ENCODE measurements around the gene CHRM3. TPM values are rescaled to one million over a fixed set of nuclear protein-coding genes. Genes with fewer than 3 reads are reported as not detected.
"Not testable (repeated sequence)": the region's sequence is repeated elsewhere in the genome, so short reads cannot be mapped to it uniquely, and the experiment has no call there.

CHRM3 gene
- total and polyA plus RNA-seq, 2 donors = 0.11 to 0.42 TPM

DNA sequence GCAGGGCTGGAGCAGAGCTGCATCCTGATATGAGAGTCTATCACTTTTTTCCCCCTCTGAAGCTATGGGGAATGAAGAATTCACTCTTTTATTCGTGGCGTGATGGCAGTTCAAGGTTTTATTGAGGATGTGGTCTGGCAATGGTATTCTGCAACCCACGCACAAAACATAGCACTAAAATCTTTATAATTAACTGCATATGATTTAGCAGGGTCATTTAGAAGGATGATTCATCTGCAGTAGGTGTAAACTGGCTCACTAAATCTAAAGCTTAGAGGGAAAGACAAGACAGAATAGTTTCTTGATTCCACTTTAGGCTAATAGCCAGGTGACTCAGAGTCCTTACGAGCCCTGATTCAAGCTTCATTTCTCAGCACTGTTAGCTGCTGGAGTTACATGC, 25.0 kb upstream of the CHRM3 start:
- no peaks in the 10 kb centered on the region for H3K36me3 ChIP-seq (ENCODE audit: control insufficient read depth in 2 of 2, insufficient read depth in 2 of 2, low read length in 1 of 2)
- DNase-seq (ENCODE audit: low read depth in 6 of 9, low spot score in 9 of 9) = no peak
- H3K9me3 ChIP-seq (ENCODE audit: control insufficient read depth in 2 of 2, insufficient read depth in 1 of 2, low read length in 1 of 2) = no peaks in the 10 kb centered on the region
- WGBS = 52% methylated on average over 4 of the region's 4 CpGs
- H3K4me3 ChIP-seq (ENCODE audit: low read length in 2 of 2) = no peak overlapping the region
- H3K4me1 ChIP-seq (ENCODE audit: control insufficient read depth in 2 of 2, insufficient read depth in 2 of 2, low read length in 2 of 2) = no peaks in the 10 kb centered on the region
- no peaks in the 10 kb centered on the region for H3K27me3 ChIP-seq (ENCODE audit: control insufficient read depth in 2 of 2, insufficient read depth in 1 of 2, low read length in 1 of 2)
- no peak overlapping the region for H3K27ac ChIP-seq (ENCODE audit: low read depth in 1 of 2, low read length in 1 of 2)

DNA sequence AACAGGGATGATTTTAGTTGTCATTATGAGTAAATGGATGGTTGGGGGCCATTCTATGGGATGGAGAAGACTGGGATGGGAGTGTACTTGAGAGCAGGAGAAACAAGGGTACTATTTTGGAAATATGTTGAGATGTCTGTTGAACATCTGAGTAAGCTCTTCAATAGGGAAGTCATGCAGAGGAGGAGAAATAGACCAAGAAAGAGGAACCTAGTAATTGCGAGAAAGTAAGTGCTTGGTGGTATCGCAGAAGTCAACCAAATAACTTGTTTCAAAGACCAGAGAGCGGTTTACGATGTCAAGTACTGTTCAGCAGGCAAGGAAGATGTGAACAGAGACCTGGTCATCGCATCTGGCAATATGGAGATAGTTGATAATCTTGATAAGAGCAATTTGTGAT, 22.4 kb upstream of the CHRM3 start:
- Histone ChIP-seq H3K4me3 (ENCODE audit: low read length in 2 of 2) (no peak overlapping the region), H3K4me1 (ENCODE audit: control insufficient read depth in 2 of 2, insufficient read depth in 2 of 2, low read length in 2 of 2) (no peaks in the 10 kb centered on the region), H3K27me3 (ENCODE audit: control insufficient read depth in 2 of 2, insufficient read depth in 1 of 2, low read length in 1 of 2) (no peaks in the 10 kb centered on the region), H3K27ac (ENCODE audit: low read depth in 1 of 2, low read length in 1 of 2) (no peak overlapping the region), H3K9me3 (ENCODE audit: control insufficient read depth in 2 of 2, insufficient read depth in 1 of 2, low read length in 1 of 2) (no peaks in the 10 kb centered on the region), H3K36me3 (ENCODE audit: control insufficient read depth in 2 of 2, insufficient read depth in 2 of 2, low read length in 1 of 2) (no peaks in the 10 kb centered on the region)
- WGBS = 79% methylated on average over 5 of the region's 5 CpGs
- no peak for DNase-seq (ENCODE audit: low read depth in 6 of 9, low spot score in 9 of 9)

DNA sequence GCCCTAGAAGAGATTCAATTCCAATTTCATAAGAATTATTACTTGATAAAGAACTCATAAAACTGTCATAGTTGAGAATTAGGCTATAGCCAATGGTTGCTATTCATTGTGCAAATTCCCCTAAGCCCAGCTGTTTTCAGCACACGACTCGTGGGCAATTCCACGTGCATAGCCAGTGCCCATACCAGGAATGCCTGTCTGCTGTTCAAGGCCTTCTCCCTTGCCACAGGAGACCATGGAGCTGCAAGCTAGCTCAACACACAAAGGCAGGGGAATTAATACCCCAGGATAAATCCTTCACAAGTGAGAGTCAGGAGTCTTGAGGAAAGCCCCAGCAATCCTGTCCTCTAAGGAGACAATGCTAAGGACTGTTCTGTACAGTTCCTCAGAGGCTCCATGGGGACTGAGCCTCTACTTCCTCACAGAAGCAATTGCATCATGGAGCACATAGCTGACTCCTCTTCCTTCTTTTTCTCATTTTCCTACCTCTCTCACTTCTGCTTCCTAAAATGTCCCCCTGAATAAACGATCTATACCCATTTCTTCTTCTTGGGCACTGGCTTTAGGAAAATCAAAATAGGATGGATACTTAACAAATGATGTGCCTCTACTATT, 19.1 kb upstream of the CHRM3 start:
- no peak overlapping the region for H3K27ac ChIP-seq (ENCODE audit: low read depth in 1 of 2, low read length in 1 of 2)
- H3K36me3 ChIP-seq (ENCODE audit: control insufficient read depth in 2 of 2, insufficient read depth in 2 of 2, low read length in 1 of 2) = no peaks in the 10 kb centered on the region
- no peak overlapping the region for H3K4me3 ChIP-seq (ENCODE audit: low read length in 2 of 2)
- DNase-seq (ENCODE audit: low read depth in 6 of 9, low spot score in 9 of 9) = no peak
- no peaks in the 10 kb centered on the region for H3K4me1 ChIP-seq (ENCODE audit: control insufficient read depth in 2 of 2, insufficient read depth in 2 of 2, low read length in 2 of 2)
- H3K27me3 ChIP-seq (ENCODE audit: control insufficient read depth in 2 of 2, insufficient read depth in 1 of 2, low read length in 1 of 2) = no peaks in the 10 kb centered on the region
- WGBS = 91% methylated on average over 4 of the region's 4 CpGs
- no peaks in the 10 kb centered on the region for H3K9me3 ChIP-seq (ENCODE audit: control insufficient read depth in 2 of 2, insufficient read depth in 1 of 2, low read length in 1 of 2)

- H3K4me1 ChIP-seq (ENCODE audit: control insufficient read depth in 2 of 2, insufficient read depth in 2 of 2, low read length in 2 of 2) = no peaks in the 10 kb centered on the region
- no peaks in the 10 kb centered on the region for H3K36me3 ChIP-seq (ENCODE audit: control insufficient read depth in 2 of 2, insufficient read depth in 2 of 2, low read length in 1 of 2)
- DNase-seq (ENCODE audit: low read depth in 6 of 9, low spot score in 9 of 9) = no peak
- no peak overlapping the region for H3K4me3 ChIP-seq (ENCODE audit: low read length in 2 of 2)
- H3K9me3 ChIP-seq (ENCODE audit: control insufficient read depth in 2 of 2, insufficient read depth in 1 of 2, low read length in 1 of 2) = no peaks in the 10 kb centered on the region
- WGBS = 78% methylated on average over 7 of the region's 7 CpGs
- no peaks in the 10 kb centered on the region for H3K27me3 ChIP-seq (ENCODE audit: control insufficient read depth in 2 of 2, insufficient read depth in 1 of 2, low read length in 1 of 2)
- no peak overlapping the region for H3K27ac ChIP-seq (ENCODE audit: low read depth in 1 of 2, low read length in 1 of 2)
These were observed 17.8 kb upstream of the CHRM3 start for GRCh38 chr1:239368436-239369109.

DNA sequence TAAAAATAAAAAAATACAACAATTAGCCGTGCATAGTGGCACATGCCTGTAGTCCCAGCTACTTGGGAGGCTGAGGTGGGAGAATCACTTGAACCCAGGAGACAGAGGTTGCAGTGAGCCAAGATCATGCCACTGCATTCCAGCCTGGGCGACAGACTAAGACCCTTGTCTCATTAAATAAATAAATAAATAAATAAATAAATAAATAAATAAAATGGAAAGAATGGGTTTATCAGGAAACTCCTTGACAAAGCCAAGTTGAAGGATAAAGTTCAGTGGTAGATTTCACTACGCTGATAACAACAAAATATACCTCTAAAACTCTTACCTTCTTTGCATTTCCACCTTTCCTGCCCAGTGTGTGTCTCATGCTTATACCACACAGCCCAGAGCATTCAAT, 15.5 kb upstream of the CHRM3 start:
- WGBS = 76% methylated on average over 3 of the region's 3 CpGs
- not testable (repeated sequence) for DNase-seq (ENCODE audit: low read depth in 6 of 9, low spot score in 9 of 9); H3K27ac ChIP-seq (ENCODE audit: low read depth in 1 of 2, low read length in 1 of 2); H3K9me3 ChIP-seq (ENCODE audit: control insufficient read depth in 2 of 2, insufficient read depth in 1 of 2, low read length in 1 of 2); H3K27me3 ChIP-seq (ENCODE audit: control insufficient read depth in 2 of 2, insufficient read depth in 1 of 2, low read length in 1 of 2); H3K4me3 ChIP-seq (ENCODE audit: low read length in 2 of 2); H3K36me3 ChIP-seq (ENCODE audit: control insufficient read depth in 2 of 2, insufficient read depth in 2 of 2, low read length in 1 of 2); H3K4me1 ChIP-seq (ENCODE audit: control insufficient read depth in 2 of 2, insufficient read depth in 2 of 2, low read length in 2 of 2)

DNA sequence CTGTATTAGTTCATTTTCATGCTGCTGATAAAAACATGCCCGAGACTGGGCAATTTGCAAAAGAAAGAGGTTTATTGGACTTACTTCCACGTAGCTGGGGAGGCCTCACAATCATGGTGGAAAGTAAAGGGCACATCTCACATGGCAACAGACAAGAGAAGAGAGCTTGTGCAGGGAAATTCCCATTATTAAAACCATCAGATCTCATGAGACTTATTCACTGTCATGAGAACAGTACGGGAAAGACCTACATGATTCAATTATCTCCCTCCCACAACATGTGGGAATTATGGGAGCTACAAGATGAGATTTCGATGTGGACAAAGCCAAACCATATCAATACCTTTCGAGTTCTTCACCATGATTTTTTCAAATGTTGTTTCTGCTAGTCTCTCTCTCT, 3.7 kb upstream of the CHRM3 start:
- no peak for DNase-seq (ENCODE audit: low read depth in 6 of 9, low spot score in 9 of 9)
- 93% methylated on average over 5 of the region's 5 CpGs for WGBS

GRCh38 chr1:239383714-239384113, 2.7 kb upstream of the CHRM3 start:
- peaks cover 24 to 48% of the 10 kb centered on the region in 2 donors for H3K27me3 ChIP-seq (ENCODE audit: control insufficient read depth in 2 of 2, insufficient read depth in 1 of 2, low read length in 1 of 2)

More for the DNA sequence above, 3.7 kb upstream of the CHRM3 start:
- H3K9me3 ChIP-seq (ENCODE audit: control insufficient read depth in 2 of 2, insufficient read depth in 1 of 2, low read length in 1 of 2) = peaks cover 0 to 4% of the 10 kb centered on the region in 2 donors
- H3K4me3 ChIP-seq (ENCODE audit: low read length in 2 of 2) = no peak overlapping the region
- H3K36me3 ChIP-seq (ENCODE audit: control insufficient read depth in 2 of 2, insufficient read depth in 2 of 2, low read length in 1 of 2) = no peaks in the 10 kb centered on the region
- no peak overlapping the region for H3K27ac ChIP-seq (ENCODE audit: low read depth in 1 of 2, low read length in 1 of 2)
- peaks cover 18 to 37% of the 10 kb centered on the region in 2 donors for H3K27me3 ChIP-seq (ENCODE audit: control insufficient read depth in 2 of 2, insufficient read depth in 1 of 2, low read length in 1 of 2)
- H3K4me1 ChIP-seq (ENCODE audit: control insufficient read depth in 2 of 2, insufficient read depth in 2 of 2, low read length in 2 of 2) = peaks cover 0 to 8% of the 10 kb centered on the region in 2 donors

DNA sequence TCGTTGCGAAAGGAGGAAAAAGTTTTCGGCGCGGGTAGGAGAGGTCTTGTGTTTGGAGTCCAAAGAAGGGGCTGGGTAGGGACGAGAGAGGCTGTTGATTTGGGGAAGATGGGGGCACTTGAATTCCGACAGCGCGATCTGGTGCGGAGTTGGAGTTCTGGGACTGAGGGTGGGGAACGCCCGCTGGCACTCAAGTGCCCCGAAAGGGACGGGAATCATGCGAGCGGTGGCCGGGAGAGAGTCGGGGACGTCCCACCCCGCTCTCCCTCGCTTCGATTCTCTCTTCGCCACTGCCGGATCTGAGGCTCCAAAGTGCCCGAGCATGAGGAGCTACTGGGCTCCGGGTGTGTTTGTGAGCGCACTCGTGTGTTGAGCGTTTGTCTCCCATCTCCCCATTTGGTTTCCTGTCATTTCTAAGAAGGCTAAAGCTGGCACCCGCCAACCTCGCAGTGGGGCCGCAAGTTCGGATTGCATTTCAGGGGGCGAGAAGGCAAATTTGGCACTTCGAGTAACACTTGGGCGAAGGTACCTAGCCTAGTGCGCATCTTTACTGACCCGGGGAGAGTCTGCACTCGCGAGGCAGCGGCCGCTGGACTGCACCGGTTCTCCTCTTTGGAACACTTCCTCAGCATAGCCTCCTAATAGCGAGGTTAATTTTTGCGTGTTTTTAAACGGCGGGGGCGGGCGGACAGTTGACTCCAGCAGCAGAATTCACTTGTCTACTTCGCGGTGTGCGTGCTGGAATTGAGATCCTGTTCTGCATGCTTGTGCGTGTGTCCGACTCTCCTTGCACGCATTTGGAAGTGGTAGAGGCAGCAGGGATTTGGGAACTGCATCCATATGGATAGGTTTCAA, 1.2 kb downstream of the CHRM3 start:
- DNase-seq (ENCODE audit: low read depth in 6 of 9, low spot score in 9 of 9) = peak in 1 of 9 donors; percentile 9
- Histone ChIP-seq H3K27ac (ENCODE audit: low read depth in 1 of 2, low read length in 1 of 2) (no peak overlapping the region), H3K4me3 (ENCODE audit: low read length in 2 of 2) (peak overlapping the region in 1 of 2 donors; percentile 18), H3K36me3 (ENCODE audit: control insufficient read depth in 2 of 2, insufficient read depth in 2 of 2, low read length in 1 of 2) (no peaks in the 10 kb centered on the region), H3K4me1 (ENCODE audit: control insufficient read depth in 2 of 2, insufficient read depth in 2 of 2, low read length in 2 of 2) (peaks cover 0 to 10% of the 10 kb centered on the region in 2 donors), H3K9me3 (ENCODE audit: control insufficient read depth in 2 of 2, insufficient read depth in 1 of 2, low read length in 1 of 2) (peaks cover 0 to 4% of the 10 kb centered on the region in 2 donors), H3K27me3 (ENCODE audit: control insufficient read depth in 2 of 2, insufficient read depth in 1 of 2, low read length in 1 of 2) (peaks cover 24 to 60% of the 10 kb centered on the region in 2 donors)
- WGBS = under 1% methylated on average over 55 of the region's 55 CpGs

More at GRCh38 chr1:239383714-239384113, 2.7 kb upstream of the CHRM3 start:
- 89% methylated on average over 3 of the region's 3 CpGs for WGBS
- Histone ChIP-seq H3K27ac (ENCODE audit: low read depth in 1 of 2, low read length in 1 of 2) (no peak overlapping the region), H3K4me3 (ENCODE audit: low read length in 2 of 2) (no peak overlapping the region), H3K36me3 (ENCODE audit: control insufficient read depth in 2 of 2, insufficient read depth in 2 of 2, low read length in 1 of 2) (no peaks in the 10 kb centered on the region), H3K9me3 (ENCODE audit: control insufficient read depth in 2 of 2, insufficient read depth in 1 of 2, low read length in 1 of 2) (peaks cover 0 to 4% of the 10 kb centered on the region in 2 donors), H3K4me1 (ENCODE audit: control insufficient read depth in 2 of 2, insufficient read depth in 2 of 2, low read length in 2 of 2) (peaks cover 0 to 10% of the 10 kb centered on the region in 2 donors)
- DNase-seq (ENCODE audit: low read depth in 6 of 9, low spot score in 9 of 9) = no peak

GRCh38 chr1:239388159-239388485, 1.8 kb downstream of the CHRM3 start:
- no peaks in the 10 kb centered on the region for H3K36me3 ChIP-seq (ENCODE audit: control insufficient read depth in 2 of 2, insufficient read depth in 2 of 2, low read length in 1 of 2)
- no peak for DNase-seq (ENCODE audit: low read depth in 6 of 9, low spot score in 9 of 9)
- peaks cover 24 to 60% of the 10 kb centered on the region in 2 donors for H3K27me3 ChIP-seq (ENCODE audit: control insufficient read depth in 2 of 2, insufficient read depth in 1 of 2, low read length in 1 of 2)
- peaks cover 0 to 10% of the 10 kb centered on the region in 2 donors for H3K4me1 ChIP-seq (ENCODE audit: control insufficient read depth in 2 of 2, insufficient read depth in 2 of 2, low read length in 2 of 2)
- no peak overlapping the region for H3K4me3 ChIP-seq (ENCODE audit: low read length in 2 of 2)
- WGBS = 3% methylated on average over 5 of the region's 5 CpGs
- no peak overlapping the region for H3K27ac ChIP-seq (ENCODE audit: low read depth in 1 of 2, low read length in 1 of 2)
- peaks cover 0 to 4% of the 10 kb centered on the region in 2 donors for H3K9me3 ChIP-seq (ENCODE audit: control insufficient read depth in 2 of 2, insufficient read depth in 1 of 2, low read length in 1 of 2)

Measured in thymus (tissue), 11 donors.